ENCODE data around the gene VMP1. TPM values are rescaled to one million over a fixed set of nuclear protein-coding genes. Genes with fewer than 3 reads are reported as not detected.

The VMP1 gene
- total RNA-seq, 1 experiment from 2014 or later = 107 TPM

GRCh38 chr17:59669411-59669810 lies 38.0 kb upstream of the VMP1 start:
- Histone ChIP-seq H3K9me3 (ENCODE audit: low read depth, low read length, poor library complexity, severe bottlenecking) (no peaks in the 10 kb centered on the region), H3K27ac (ENCODE audit: low read depth, low read length, poor library complexity, severe bottlenecking) (no peak overlapping the region), H3K4me3 (ENCODE audit: low read depth, low read length, poor library complexity, severe bottlenecking) (no peak overlapping the region), H3K27me3 (replicated peaks; ENCODE audit: insufficient read depth, low read depth, low read length, poor library complexity) (no peaks in the 10 kb centered on the region), H3K36me3 (ENCODE audit: insufficient read depth, low read length, poor library complexity, severe bottlenecking) (peaks cover 92% of the 10 kb centered on the region), H3K4me1 (ENCODE audit: insufficient read depth, low read length, poor library complexity, severe bottlenecking) (no peaks in the 10 kb centered on the region)
- ChIA-PET POLR2A (ENCODE audit: low non-redundant PET) (no interaction called here), CTCF (no interaction called here)
- intact Hi-C loops (cut with micrococcal nuclease; ENCODE audit: unreplicated experiment) = no loop called here
- no peak for DNase-seq (ENCODE audit: low spot score)
- TF ChIP-seq EZH2 (IDR thresholded peaks at IDR 0.05; ENCODE audit: borderline replicate concordance, low read depth, low read length, poor library complexity, severe bottlenecking) = no peak
- TF ChIP-seq, protein P1, sequence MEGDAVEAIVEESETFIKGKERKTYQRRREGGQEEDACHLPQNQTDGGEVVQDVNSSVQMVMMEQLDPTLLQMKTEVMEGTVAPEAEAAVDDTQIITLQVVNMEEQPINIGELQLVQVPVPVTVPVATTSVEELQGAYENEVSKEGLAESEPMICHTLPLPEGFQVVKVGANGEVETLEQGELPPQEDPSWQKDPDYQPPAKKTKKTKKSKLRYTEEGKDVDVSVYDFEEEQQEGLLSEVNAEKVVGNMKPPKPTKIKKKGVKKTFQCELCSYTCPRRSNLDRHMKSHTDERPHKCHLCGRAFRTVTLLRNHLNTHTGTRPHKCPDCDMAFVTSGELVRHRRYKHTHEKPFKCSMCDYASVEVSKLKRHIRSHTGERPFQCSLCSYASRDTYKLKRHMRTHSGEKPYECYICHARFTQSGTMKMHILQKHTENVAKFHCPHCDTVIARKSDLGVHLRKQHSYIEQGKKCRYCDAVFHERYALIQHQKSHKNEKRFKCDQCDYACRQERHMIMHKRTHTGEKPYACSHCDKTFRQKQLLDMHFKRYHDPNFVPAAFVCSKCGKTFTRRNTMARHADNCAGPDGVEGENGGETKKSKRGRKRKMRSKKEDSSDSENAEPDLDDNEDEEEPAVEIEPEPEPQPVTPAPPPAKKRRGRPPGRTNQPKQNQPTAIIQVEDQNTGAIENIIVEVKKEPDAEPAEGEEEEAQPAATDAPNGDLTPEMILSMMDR (conservative IDR thresholded peaks at IDR 0.05; ENCODE audit: low read depth, low read length) = no peak
- BruUV-seq (replicated peaks) = no TSS peak

DNA sequence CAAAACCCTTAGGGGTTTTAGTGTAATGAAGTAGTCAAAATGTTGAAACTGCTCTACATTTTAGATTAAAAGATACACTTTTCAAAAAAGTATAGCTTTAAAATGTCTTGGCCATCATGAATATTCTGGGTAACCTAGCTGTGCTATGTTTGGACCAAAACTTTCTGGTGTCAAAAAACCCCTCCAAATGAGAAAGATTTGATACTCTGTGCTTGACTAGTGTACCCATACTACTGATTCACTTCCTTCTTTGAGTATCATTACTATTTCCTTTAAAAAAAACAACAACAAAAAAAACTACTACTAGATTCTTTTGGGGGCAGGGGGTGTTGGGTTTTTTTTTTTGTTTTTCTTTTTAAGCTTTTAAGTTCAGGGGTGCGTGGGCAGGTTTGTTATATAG lies 37.5 kb upstream of the VMP1 start:
- Histone ChIP-seq H3K27ac (ENCODE audit: low read depth, low read length, poor library complexity, severe bottlenecking) (no peak overlapping the region), H3K9me3 (ENCODE audit: low read depth, low read length, poor library complexity, severe bottlenecking) (no peaks in the 10 kb centered on the region), H3K36me3 (ENCODE audit: insufficient read depth, low read length, poor library complexity, severe bottlenecking) (peaks cover 92% of the 10 kb centered on the region), H3K27me3 (replicated peaks; ENCODE audit: insufficient read depth, low read depth, low read length, poor library complexity) (no peaks in the 10 kb centered on the region), H3K4me3 (ENCODE audit: low read depth, low read length, poor library complexity, severe bottlenecking) (no peak overlapping the region), H3K4me1 (ENCODE audit: insufficient read depth, low read length, poor library complexity, severe bottlenecking) (no peaks in the 10 kb centered on the region)
- TF ChIP-seq, protein P1 (conservative IDR thresholded peaks at IDR 0.05; ENCODE audit: low read depth, low read length) = no peak
- TF ChIP-seq EZH2 (IDR thresholded peaks at IDR 0.05; ENCODE audit: borderline replicate concordance, low read depth, low read length, poor library complexity, severe bottlenecking) = no peak
- no peak for DNase-seq (ENCODE audit: low spot score)
- POLR2A ChIA-PET (ENCODE audit: low non-redundant PET) = interaction anchor here (0.7 kb wide), 1 partner anchor 32 kb away, joined by 10 read pairs; no protein-coding TSS in a partner anchor
- intact Hi-C loops (cut with micrococcal nuclease; ENCODE audit: unreplicated experiment) = no loop called here
- no TSS peak for BruUV-seq (replicated peaks)
- CTCF ChIA-PET = no interaction called here

- Histone ChIP-seq H3K9me3 (ENCODE audit: low read depth, low read length, poor library complexity, severe bottlenecking) (no peaks in the 10 kb centered on the region), H3K27me3 (replicated peaks; ENCODE audit: insufficient read depth, low read depth, low read length, poor library complexity) (no peaks in the 10 kb centered on the region), H3K27ac (ENCODE audit: low read depth, low read length, poor library complexity, severe bottlenecking) (no peak overlapping the region), H3K4me3 (ENCODE audit: low read depth, low read length, poor library complexity, severe bottlenecking) (no peak overlapping the region), H3K36me3 (ENCODE audit: insufficient read depth, low read length, poor library complexity, severe bottlenecking) (peaks cover 94% of the 10 kb centered on the region), H3K4me1 (ENCODE audit: insufficient read depth, low read length, poor library complexity, severe bottlenecking) (no peaks in the 10 kb centered on the region)
- ChIA-PET CTCF (no interaction called here), POLR2A (ENCODE audit: low non-redundant PET) (no interaction called here)
- intact Hi-C loops (cut with micrococcal nuclease; ENCODE audit: unreplicated experiment) = no loop called here
- no TSS peak for BruUV-seq (replicated peaks)
- no peak for DNase-seq (ENCODE audit: low spot score)
- TF ChIP-seq, protein P1 (conservative IDR thresholded peaks at IDR 0.05; ENCODE audit: low read depth, low read length) = no peak
- no peak for TF ChIP-seq EZH2 (IDR thresholded peaks at IDR 0.05; ENCODE audit: borderline replicate concordance, low read depth, low read length, poor library complexity, severe bottlenecking)
Measured at GRCh38 chr17:59671386-59671785, 36.1 kb upstream of the VMP1 start.

All from A673 (cell line).